Sigmoid colon (tissue), 7 donors: ENCODE measurements around the gene MAD2L1BP. TPM values are rescaled to one million over a fixed set of nuclear protein-coding genes. Genes with fewer than 3 reads are reported as not detected.

Source experiments
- DNase-seq: peaks from one replicate; pipeline ENCODE4 v3.0.0-alpha.2; 2019
- H3K27ac ChIP-seq, 4 donors: fragments of 200-600 bp; sonication (generic); one replicate each; pipeline ENCODE4 v1.5.1; 2016 to 2019; ENCODE audit warnings: mild to moderate bottlenecking in 1 of 4
- H3K27me3 ChIP-seq, 3 donors: fragments of 200-600 bp; sonication (generic); one replicate each; pipeline ENCODE4 v1.5.1; 2019; ENCODE audit warnings: mild to moderate bottlenecking in 1 of 3
- H3K36me3 ChIP-seq, 4 donors: fragments of 200-600 bp; sonication (generic); one replicate each; pipeline ENCODE4 v1.5.1; 2016 to 2019
- H3K4me1 ChIP-seq, 4 donors: fragments of 200-600 bp; sonication (generic); one replicate each; pipeline ENCODE4 v1.5.1; 2017 to 2019
- H3K4me3 ChIP-seq, 4 donors: fragments of 200-600 bp; sonication (generic); one replicate each; pipeline ENCODE4 v1.5.1; 2017 to 2019; ENCODE audit warnings: mild to moderate bottlenecking in 2 of 4, moderate library complexity in 1 of 4
- H3K9me3 ChIP-seq, 4 donors: fragments of 200-600 bp in 3 of 4; sonication (generic) in 3 of 4; one replicate each; pipeline versions ENCODE4 v1.5.1 to v1.6.1; 2013 to 2019
- EP300 ChIP-seq, 4 donors: sonication (generic); formaldehyde crosslinking; IDR thresholded peaks; one replicate each; pipeline ENCODE4 v1.6.1; 2017; ENCODE audit warnings: antibody characterized with exemption in 4 of 4
- POLR2A ChIP-seq, 2 donors: fragments of 450-650 bp; IDR thresholded peaks; one replicate each; pipeline ENCODE4 v1.6.1; 2016; ENCODE audit warnings: antibody characterized with exemption in 2 of 2, mild to moderate bottlenecking in 2 of 2, moderate library complexity in 2 of 2
- POLR2AphosphoS5 ChIP-seq, 4 donors: sonication (generic); formaldehyde crosslinking; IDR thresholded peaks; one replicate each; pipeline ENCODE4 v1.6.1; 2017; ENCODE audit warnings: antibody characterized with exemption in 4 of 4
- WGBS, 2 donors: extraction: QIAGEN DNeasy Blood & Tissue Kit; methylation state at CpG; one replicate each; pipeline ENCODE4 v1.1.7; 2013; 5-methylcytosine and 5-hydroxymethylcytosine counted together
- intact Hi-C: fragments of 100-400 bp; cut with DNase I; formaldehyde crosslinking; loops from one replicate; pipeline ENCODE4 v1.15.1; 2023
- polyA plus RNA-seq, 3 donors: library from polyadenylated mRNA; stranded (reverse); fragments of 200-250 nt; gene quantifications; one replicate each; pipeline ENCODE4 v1.2.3, GENCODE V29; 2013
- total RNA-seq, 4 donors: library from RNA; depleted of rRNA; stranded (reverse); fragments of >200 nt; gene quantifications; one replicate each; pipeline ENCODE4 v1.1.0, GENCODE V29; 2016
- TF ChIP-seq, protein P1 (sequence below), 4 experiments: fragments of 450-650 bp in 3 of 4; fragments of 200-600 bp in 1 of 4; IDR thresholded peaks; one replicate each; pipeline ENCODE4 v1.5.1; 2016 to 2019; ENCODE audit warnings: antibody characterized with exemption in 4 of 4, mild to moderate bottlenecking in 3 of 4, moderate library complexity in 2 of 4
- donor health status: healthy with polysubstance abuse.
- donor health status: Bipolar disorder and iron deficiency.
- donor health status: healthy.

MAD2L1BP gene
- total and polyA plus RNA-seq, 7 donors, result 13.0 to 68.7 (median 32.3) TPM

- Histone ChIP-seq H3K9me3 (no peaks in the 10 kb centered on the region), H3K36me3 (peaks cover 36 to 71% (median 46%) of the 10 kb centered on the region in 4 donors)
These were observed 43.4 kb downstream of the MAD2L1BP start for GRCh38 chr6:43679057-43679456.

GRCh38 chr6:43680308-43681200, 44.9 kb downstream of the MAD2L1BP start:
- no peak for DNase-seq
- intact Hi-C loops, result no loop called here
- Histone ChIP-seq H3K27ac (no peak overlapping the region), H3K4me3 (no peak overlapping the region), H3K27me3 (no peaks in the 10 kb centered on the region), H3K4me1 (peaks cover 0 to 16% (median 0%) of the 10 kb centered on the region in 4 donors), H3K36me3 (peaks cover 21 to 56% (median 31%) of the 10 kb centered on the region in 4 donors), H3K9me3 (no peaks in the 10 kb centered on the region)
- WGBS, 2 donors, result 54 to 73% methylated on average over 11 of the region's 11 CpGs
- TF ChIP-seq, protein P1, sequence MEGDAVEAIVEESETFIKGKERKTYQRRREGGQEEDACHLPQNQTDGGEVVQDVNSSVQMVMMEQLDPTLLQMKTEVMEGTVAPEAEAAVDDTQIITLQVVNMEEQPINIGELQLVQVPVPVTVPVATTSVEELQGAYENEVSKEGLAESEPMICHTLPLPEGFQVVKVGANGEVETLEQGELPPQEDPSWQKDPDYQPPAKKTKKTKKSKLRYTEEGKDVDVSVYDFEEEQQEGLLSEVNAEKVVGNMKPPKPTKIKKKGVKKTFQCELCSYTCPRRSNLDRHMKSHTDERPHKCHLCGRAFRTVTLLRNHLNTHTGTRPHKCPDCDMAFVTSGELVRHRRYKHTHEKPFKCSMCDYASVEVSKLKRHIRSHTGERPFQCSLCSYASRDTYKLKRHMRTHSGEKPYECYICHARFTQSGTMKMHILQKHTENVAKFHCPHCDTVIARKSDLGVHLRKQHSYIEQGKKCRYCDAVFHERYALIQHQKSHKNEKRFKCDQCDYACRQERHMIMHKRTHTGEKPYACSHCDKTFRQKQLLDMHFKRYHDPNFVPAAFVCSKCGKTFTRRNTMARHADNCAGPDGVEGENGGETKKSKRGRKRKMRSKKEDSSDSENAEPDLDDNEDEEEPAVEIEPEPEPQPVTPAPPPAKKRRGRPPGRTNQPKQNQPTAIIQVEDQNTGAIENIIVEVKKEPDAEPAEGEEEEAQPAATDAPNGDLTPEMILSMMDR (IDR thresholded peaks at IDR 0.05), result no peak
- no peak for TF ChIP-seq POLR2A (IDR thresholded peaks at IDR 0.05)
- TF ChIP-seq EP300 (IDR thresholded peaks at IDR 0.05), result no peak
- TF ChIP-seq POLR2AphosphoS5 (IDR thresholded peaks at IDR 0.05), result no peak

More at GRCh38 chr6:43679057-43679456, 43.4 kb downstream of the MAD2L1BP start:
- intact Hi-C loops, result no loop called here
- Histone ChIP-seq H3K4me1 (peaks cover 0 to 10% (median 0%) of the 10 kb centered on the region in 4 donors), H3K4me3 (no peak overlapping the region), H3K27me3 (no peaks in the 10 kb centered on the region), H3K27ac (no peak overlapping the region)
- 92 to 96% methylated on average over 6 of the region's 6 CpGs for WGBS, 2 donors
- DNase-seq, result no peak
- no peak for TF ChIP-seq POLR2A (IDR thresholded peaks at IDR 0.05)
- TF ChIP-seq, protein P1 (IDR thresholded peaks at IDR 0.05), result no peak
- TF ChIP-seq POLR2AphosphoS5 (IDR thresholded peaks at IDR 0.05), result no peak
- TF ChIP-seq EP300 (IDR thresholded peaks at IDR 0.05), result no peak

DNA sequence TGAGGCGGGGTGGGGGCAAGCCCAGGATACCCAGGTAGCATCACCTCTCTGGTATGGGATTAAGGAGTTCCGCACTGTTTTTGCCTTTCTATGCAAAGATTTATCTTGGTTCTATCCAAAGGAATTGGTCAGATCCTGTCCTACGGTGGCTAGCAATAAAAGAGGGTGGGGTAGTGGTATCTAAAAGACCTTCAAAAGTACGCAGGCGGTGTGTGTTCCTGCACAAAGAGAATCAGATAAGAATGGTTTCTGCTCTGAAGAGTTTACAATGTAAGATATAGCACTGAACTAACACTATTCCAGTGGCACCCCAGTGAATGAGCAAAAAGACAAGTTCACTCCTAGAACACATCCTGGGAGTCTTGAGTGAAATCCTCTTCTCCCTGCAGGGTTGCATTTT, 45.7 kb downstream of the MAD2L1BP start:
- TF ChIP-seq POLR2A (IDR thresholded peaks at IDR 0.05), result no peak
- no peak for TF ChIP-seq EP300 (IDR thresholded peaks at IDR 0.05)
- TF ChIP-seq POLR2AphosphoS5 (IDR thresholded peaks at IDR 0.05), result no peak
- TF ChIP-seq, protein P1 (IDR thresholded peaks at IDR 0.05), result no peak
- Histone ChIP-seq H3K36me3 (peaks cover 19 to 48% (median 26%) of the 10 kb centered on the region in 4 donors), H3K27ac (no peak overlapping the region), H3K4me3 (no peak overlapping the region), H3K27me3 (no peaks in the 10 kb centered on the region), H3K9me3 (no peaks in the 10 kb centered on the region), H3K4me1 (peaks cover 0 to 22% (median 3%) of the 10 kb centered on the region in 4 donors)
- DNase-seq, result no peak
- 19 to 66% methylated on average over 5 of the region's 5 CpGs for WGBS, 2 donors
- intact Hi-C loops, result no loop called here

DNA sequence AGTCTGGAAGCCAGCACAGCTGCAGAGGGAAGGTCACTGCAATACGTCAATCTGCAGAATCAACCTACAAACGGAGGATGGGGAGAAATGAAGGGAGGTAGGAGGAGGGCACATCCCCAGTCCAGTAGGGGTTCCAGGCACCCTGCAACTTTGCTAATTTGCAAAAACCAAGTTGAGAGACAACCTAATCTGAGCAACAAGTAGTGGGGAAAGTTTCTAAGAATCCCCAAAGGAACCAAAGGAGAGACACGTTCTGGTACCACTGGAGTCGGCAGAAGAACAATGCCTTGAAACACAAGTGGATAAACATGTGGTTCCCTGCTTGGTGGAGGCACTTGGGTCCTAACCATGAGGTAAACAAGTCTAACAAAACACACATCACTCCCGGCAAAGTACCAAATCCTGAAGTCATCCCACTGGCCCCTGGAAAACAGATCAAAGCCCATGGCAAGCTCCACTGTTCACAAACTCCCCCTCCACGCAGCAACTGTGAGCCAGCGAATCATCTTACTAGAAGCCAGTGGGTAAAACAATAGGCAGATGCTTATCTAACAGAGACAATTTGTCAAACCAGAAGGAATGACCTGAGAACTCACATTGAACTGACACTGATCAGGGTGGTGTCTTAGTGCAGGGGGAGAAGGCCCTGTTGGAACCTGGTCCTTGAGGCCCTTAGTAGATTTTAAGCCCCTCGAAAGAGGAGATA, 47.2 kb downstream of the MAD2L1BP start:
- intact Hi-C loops, result no loop called here
- H3K4me1 ChIP-seq, result peaks cover 0 to 30% (median 13%) of the 10 kb centered on the region in 4 donors
- DNase-seq, result no peak

More for the DNA sequence above, 47.2 kb downstream of the MAD2L1BP start:
- Histone ChIP-seq H3K4me3 (no peak overlapping the region), H3K36me3 (peaks cover 4 to 32% (median 13%) of the 10 kb centered on the region in 4 donors), H3K27ac (no peak overlapping the region), H3K27me3 (no peaks in the 10 kb centered on the region), H3K9me3 (no peaks in the 10 kb centered on the region)
- 72 to 76% methylated on average over 8 of the region's 8 CpGs for WGBS, 2 donors
- TF ChIP-seq POLR2AphosphoS5 (IDR thresholded peaks at IDR 0.05) (no peak), EP300 (IDR thresholded peaks at IDR 0.05) (no peak)
- TF ChIP-seq, protein P1 (IDR thresholded peaks at IDR 0.05), result no peak
